PFSK-1 (cell line): ENCODE results near the gene NUP210L.

Experiments
- FOXP2 ChIP-seq: optimal IDR thresholded peaks from 2 replicates; pipeline ENCODE3; 2011; ENCODE audit warnings: borderline replicate concordance, control low read depth, inconsistent platforms; ENCODE audit not compliant: insufficient read depth; ENCODE audit errors: extremely low read length, extremely low read depth
- POLR2AphosphoS5 ChIP-seq: IDR thresholded peaks from 2 replicates; pipeline ENCODE4 v1.6.1; 2012; ENCODE audit warnings: low read depth, mild to moderate bottlenecking, control low read depth, low read length, moderate library complexity
- SIN3A ChIP-seq: IDR thresholded peaks from 2 replicates; pipeline ENCODE4 v1.6.1; 2012; ENCODE audit warnings: mild to moderate bottlenecking, low read length, moderate library complexity, borderline replicate concordance; ENCODE audit not compliant: insufficient read depth
- TAF1 ChIP-seq: IDR thresholded peaks from 2 replicates; pipeline ENCODE4 v1.6.1; 2012; ENCODE audit warnings: low read length, control low read depth, borderline replicate concordance; ENCODE audit not compliant: insufficient read depth
- TF ChIP-seq, protein P1 (sequence below), 2 experiments: IDR thresholded peaks; 2 replicates each; pipeline versions ENCODE4 v1.6.1 to v1.8.0; 2011 to 2012; ENCODE audit warnings: low read depth in 2 of 2, low read length in 2 of 2, control low read depth in 1 of 2, inconsistent platforms in 1 of 2, mild to moderate bottlenecking in 1 of 2, moderate library complexity in 1 of 2; ENCODE audit not compliant: insufficient read depth in 1 of 2

Gene NUP210L

GRCh38 chr1:153944005-153944826, 210.7 kb downstream of the NUP210L start:
- TF ChIP-seq FOXP2 (no peak), SIN3A (no peak), TAF1 (no peak), POLR2AphosphoS5 (no peak)
- TF ChIP-seq, protein P1, sequence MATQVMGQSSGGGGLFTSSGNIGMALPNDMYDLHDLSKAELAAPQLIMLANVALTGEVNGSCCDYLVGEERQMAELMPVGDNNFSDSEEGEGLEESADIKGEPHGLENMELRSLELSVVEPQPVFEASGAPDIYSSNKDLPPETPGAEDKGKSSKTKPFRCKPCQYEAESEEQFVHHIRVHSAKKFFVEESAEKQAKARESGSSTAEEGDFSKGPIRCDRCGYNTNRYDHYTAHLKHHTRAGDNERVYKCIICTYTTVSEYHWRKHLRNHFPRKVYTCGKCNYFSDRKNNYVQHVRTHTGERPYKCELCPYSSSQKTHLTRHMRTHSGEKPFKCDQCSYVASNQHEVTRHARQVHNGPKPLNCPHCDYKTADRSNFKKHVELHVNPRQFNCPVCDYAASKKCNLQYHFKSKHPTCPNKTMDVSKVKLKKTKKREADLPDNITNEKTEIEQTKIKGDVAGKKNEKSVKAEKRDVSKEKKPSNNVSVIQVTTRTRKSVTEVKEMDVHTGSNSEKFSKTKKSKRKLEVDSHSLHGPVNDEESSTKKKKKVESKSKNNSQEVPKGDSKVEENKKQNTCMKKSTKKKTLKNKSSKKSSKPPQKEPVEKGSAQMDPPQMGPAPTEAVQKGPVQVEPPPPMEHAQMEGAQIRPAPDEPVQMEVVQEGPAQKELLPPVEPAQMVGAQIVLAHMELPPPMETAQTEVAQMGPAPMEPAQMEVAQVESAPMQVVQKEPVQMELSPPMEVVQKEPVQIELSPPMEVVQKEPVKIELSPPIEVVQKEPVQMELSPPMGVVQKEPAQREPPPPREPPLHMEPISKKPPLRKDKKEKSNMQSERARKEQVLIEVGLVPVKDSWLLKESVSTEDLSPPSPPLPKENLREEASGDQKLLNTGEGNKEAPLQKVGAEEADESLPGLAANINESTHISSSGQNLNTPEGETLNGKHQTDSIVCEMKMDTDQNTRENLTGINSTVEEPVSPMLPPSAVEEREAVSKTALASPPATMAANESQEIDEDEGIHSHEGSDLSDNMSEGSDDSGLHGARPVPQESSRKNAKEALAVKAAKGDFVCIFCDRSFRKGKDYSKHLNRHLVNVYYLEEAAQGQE (IDR thresholded peaks at IDR 0.05; ENCODE audit: insufficient read depth in 1 of 2, low read depth in 2 of 2, low read length in 2 of 2): no peak

GRCh38 chr1:153942766-153943549, 211.9 kb downstream of the NUP210L start:
- no peak for TF ChIP-seq POLR2AphosphoS5
- TF ChIP-seq, protein P1 (IDR thresholded peaks at IDR 0.05; ENCODE audit: insufficient read depth in 1 of 2, low read depth in 2 of 2, low read length in 2 of 2): no peak
- TF ChIP-seq TAF1: no peak
- TF ChIP-seq FOXP2: no peak
- no peak for TF ChIP-seq SIN3A
